GM21576 (cell line): Measurements from ENCODE around the gene VPS8.

Experiments
- ATAC-seq: cut with Tn5 transposase; IDR thresholded peaks from one replicate; pipeline ENCODE4 v1.9.1; 2021; ENCODE audit warnings: mild to moderate bottlenecking, moderate library complexity; ENCODE audit not compliant: unreplicated experiment

The VPS8 gene

GRCh38 chr3:185084402-185084801 lies 272.4 kb downstream of the VPS8 start:
- ATAC-seq: no peak

GRCh38 chr3:185084901-185085300 lies 272.9 kb downstream of the VPS8 start:
- ATAC-seq: no peak

- no peak for ATAC-seq
These were observed 275.5 kb downstream of the VPS8 start for GRCh38 chr3:185087419-185087818.

GRCh38 chr3:185089343-185089742 lies 277.4 kb downstream of the VPS8 start:
- no peak for ATAC-seq

GRCh38 chr3:185089751-185090150 lies 277.8 kb downstream of the VPS8 start:
- ATAC-seq: no peak

- no peak for ATAC-seq
These were observed 278.8 kb downstream of the VPS8 start for GRCh38 chr3:185090811-185091210.

- ATAC-seq: no peak
These were observed 281.1 kb downstream of the VPS8 start for GRCh38 chr3:185093116-185093515.

- ATAC-seq: no peak
These were observed 282.7 kb downstream of the VPS8 start for GRCh38 chr3:185094697-185095096.
